Glutamatergic neuron (in vitro differentiated cells): ENCODE data around the gene SEC24A. TPM values are rescaled to one million over a fixed set of nuclear protein-coding genes. Genes with fewer than 3 reads are reported as not detected.
"Not testable (repeated sequence)": the region's sequence is repeated elsewhere in the genome, so short reads cannot be mapped to it uniquely, and the experiment has no call there.

ENCODE experiments used
- DNase-seq: peaks from one replicate; pipeline ENCODE4 v3.0.0; 2022
- H3K27ac Mint-ChIP-seq: one replicate; pipeline ENCODE4 v1.8.0; 2020; ENCODE audit warnings: mild to moderate bottlenecking, mixed read lengths, inconsistent platforms; ENCODE audit not compliant: unreplicated experiment
- H3K27me3 Mint-ChIP-seq: one replicate; pipeline ENCODE4 v1.8.0; 2020; ENCODE audit warnings: mild to moderate bottlenecking, moderate library complexity, mixed read lengths, inconsistent platforms; ENCODE audit not compliant: unreplicated experiment
- H3K36me3 Mint-ChIP-seq: one replicate; pipeline ENCODE4 v1.8.0; 2020; ENCODE audit warnings: mild to moderate bottlenecking, mixed read lengths, inconsistent platforms; ENCODE audit not compliant: unreplicated experiment
- H3K4me1 Mint-ChIP-seq: one replicate; pipeline ENCODE4 v1.8.0; 2020; ENCODE audit warnings: mild to moderate bottlenecking, low read depth, mixed read lengths, inconsistent platforms; ENCODE audit not compliant: unreplicated experiment
- H3K4me3 Mint-ChIP-seq: one replicate; pipeline ENCODE4 v1.8.0; 2020; ENCODE audit warnings: mild to moderate bottlenecking, mixed read lengths, inconsistent platforms; ENCODE audit not compliant: unreplicated experiment
- H3K9me3 Mint-ChIP-seq: one replicate; pipeline ENCODE4 v1.8.0; 2020; ENCODE audit warnings: mild to moderate bottlenecking, moderate library complexity, mixed read lengths, inconsistent platforms; ENCODE audit not compliant: unreplicated experiment
- total RNA-seq: library from RNA; stranded (reverse); fragmentation: NEBNext Ultra II Directional; extraction: Animal tissue kit (Norgen Biotek cat#: 25700); gene quantifications from one replicate; pipeline ENCODE4 v1.2.1, GENCODE V29; 2021; ENCODE audit not compliant: unreplicated experiment
- TF ChIP-seq, protein P1 (sequence below): fragments of 200-600 bp; sonication (generic); IDR thresholded peaks from one replicate; pipeline ENCODE4 v1.5.0; 2021; ENCODE audit not compliant: partially characterized antibody, unreplicated experiment

SEC24A gene
- total RNA-seq, 1 donor from 2014 or later: 23.8 TPM

- Mint-ChIP-seq H3K4me1 (peaks cover 6% of the 10 kb centered on the region), H3K4me3 (peak overlapping the region; percentile 96), H3K9me3 (no peaks in the 10 kb centered on the region), H3K27ac (peak overlapping the region; percentile 95), H3K36me3 (no peaks in the 10 kb centered on the region), H3K27me3 (peaks cover 3% of the 10 kb centered on the region)
- TF ChIP-seq, protein P1, sequence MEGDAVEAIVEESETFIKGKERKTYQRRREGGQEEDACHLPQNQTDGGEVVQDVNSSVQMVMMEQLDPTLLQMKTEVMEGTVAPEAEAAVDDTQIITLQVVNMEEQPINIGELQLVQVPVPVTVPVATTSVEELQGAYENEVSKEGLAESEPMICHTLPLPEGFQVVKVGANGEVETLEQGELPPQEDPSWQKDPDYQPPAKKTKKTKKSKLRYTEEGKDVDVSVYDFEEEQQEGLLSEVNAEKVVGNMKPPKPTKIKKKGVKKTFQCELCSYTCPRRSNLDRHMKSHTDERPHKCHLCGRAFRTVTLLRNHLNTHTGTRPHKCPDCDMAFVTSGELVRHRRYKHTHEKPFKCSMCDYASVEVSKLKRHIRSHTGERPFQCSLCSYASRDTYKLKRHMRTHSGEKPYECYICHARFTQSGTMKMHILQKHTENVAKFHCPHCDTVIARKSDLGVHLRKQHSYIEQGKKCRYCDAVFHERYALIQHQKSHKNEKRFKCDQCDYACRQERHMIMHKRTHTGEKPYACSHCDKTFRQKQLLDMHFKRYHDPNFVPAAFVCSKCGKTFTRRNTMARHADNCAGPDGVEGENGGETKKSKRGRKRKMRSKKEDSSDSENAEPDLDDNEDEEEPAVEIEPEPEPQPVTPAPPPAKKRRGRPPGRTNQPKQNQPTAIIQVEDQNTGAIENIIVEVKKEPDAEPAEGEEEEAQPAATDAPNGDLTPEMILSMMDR: no peak
- DNase-seq: no peak
Observed at GRCh38 chr5:134649163-134649835, 714 bp downstream of the SEC24A start.

GRCh38 chr5:134650660-134651059 lies 2.1 kb downstream of the SEC24A start:
- H3K36me3 Mint-ChIP-seq, H3K4me1 Mint-ChIP-seq, DNase-seq, H3K9me3 Mint-ChIP-seq, H3K27me3 Mint-ChIP-seq, H3K4me3 Mint-ChIP-seq, H3K27ac Mint-ChIP-seq: not testable (repeated sequence)

GRCh38 chr5:134651531-134651930 lies 2.9 kb downstream of the SEC24A start:
- Mint-ChIP-seq H3K4me1 (peaks cover 6% of the 10 kb centered on the region), H3K4me3 (no peak overlapping the region)

GRCh38 chr5:134656690-134657089 lies 8.1 kb downstream of the SEC24A start:
- no peak for DNase-seq
- Mint-ChIP-seq H3K27ac (no peak overlapping the region), H3K4me1 (no peaks in the 10 kb centered on the region), H3K27me3 (peaks cover 2% of the 10 kb centered on the region), H3K9me3 (no peaks in the 10 kb centered on the region), H3K4me3 (no peak overlapping the region), H3K36me3 (no peaks in the 10 kb centered on the region)
- TF ChIP-seq, protein P1: no peak

More at GRCh38 chr5:134651531-134651930, 2.9 kb downstream of the SEC24A start:
- TF ChIP-seq, protein P1: no peak
- no peaks in the 10 kb centered on the region for H3K36me3 Mint-ChIP-seq
- no peak overlapping the region for H3K27ac Mint-ChIP-seq
- peaks cover 3% of the 10 kb centered on the region for H3K27me3 Mint-ChIP-seq
- DNase-seq: no peak
- H3K9me3 Mint-ChIP-seq: no peaks in the 10 kb centered on the region

GRCh38 chr5:134659456-134659855 lies 10.9 kb downstream of the SEC24A start:
- no peaks in the 10 kb centered on the region for H3K9me3 Mint-ChIP-seq
- no peak for DNase-seq
- no peaks in the 10 kb centered on the region for H3K36me3 Mint-ChIP-seq
- H3K27ac Mint-ChIP-seq: no peak overlapping the region
- H3K4me1 Mint-ChIP-seq: no peaks in the 10 kb centered on the region
- TF ChIP-seq, protein P1: no peak
- H3K4me3 Mint-ChIP-seq: no peak overlapping the region
- H3K27me3 Mint-ChIP-seq: peaks cover 2% of the 10 kb centered on the region
